Neuronal stem cell (in vitro differentiated cells): ENCODE results near the gene LSM14B.

ENCODE experiments used
- DNase-seq: peaks from one replicate; pipeline ENCODE4 v3.0.0-alpha.2; 2013; ENCODE audit warnings: low spot score
- H2AFZ ChIP-seq: one replicate; pipeline ENCODE4 v1.6.1; 2013; ENCODE audit warnings: mild to moderate bottlenecking, low read length, inconsistent platforms
- H2AK5ac ChIP-seq: 2 replicates; pipeline ENCODE4 v1.6.1; 2013; ENCODE audit warnings: low read depth, mild to moderate bottlenecking, inconsistent platforms, low read length, moderate library complexity, mixed read lengths
- H2BK120ac ChIP-seq: 2 replicates; pipeline ENCODE4 v1.6.1; 2013; ENCODE audit warnings: low read depth, mild to moderate bottlenecking, inconsistent platforms, low read length, moderate library complexity, mixed read lengths
- H2BK12ac ChIP-seq: one replicate; pipeline ENCODE4 v1.6.1; 2013; ENCODE audit warnings: low read length, inconsistent platforms
- H2BK15ac ChIP-seq: 2 replicates; pipeline ENCODE4 v1.6.1; 2013; ENCODE audit warnings: mild to moderate bottlenecking, low read length, inconsistent platforms, mixed read lengths
- H2BK5ac ChIP-seq: one replicate; pipeline ENCODE4 v1.6.1; 2013; ENCODE audit warnings: inconsistent platforms, mild to moderate bottlenecking, low read length, moderate library complexity
- H3K14ac ChIP-seq: one replicate; pipeline ENCODE4 v1.6.1; 2013; ENCODE audit warnings: low read length, inconsistent platforms
- H3K18ac ChIP-seq: 2 replicates; pipeline ENCODE4 v1.6.1; 2013; ENCODE audit warnings: low read length, inconsistent platforms
- H3K23ac ChIP-seq: 2 replicates; pipeline ENCODE4 v1.6.1; 2013; ENCODE audit warnings: low read depth, mild to moderate bottlenecking, mixed read lengths, low read length, inconsistent platforms; ENCODE audit not compliant: poor library complexity
- H3K27ac ChIP-seq: replicated peaks from 3 replicates; pipeline ENCODE4 v1.5.1; 2013; ENCODE audit warnings: low read length, inconsistent platforms
- H3K27me3 ChIP-seq, 3 experiments: 2 replicates each; pipeline ENCODE4 v1.6.1; 2013; ENCODE audit warnings: low read length in 3 of 3, mild to moderate bottlenecking in 2 of 3, inconsistent platforms in 1 of 3, low read depth in 1 of 3, mixed read lengths in 1 of 3, moderate library complexity in 1 of 3; ENCODE audit not compliant: control insufficient read depth in 3 of 3, insufficient read depth in 3 of 3
- H3K36me3 ChIP-seq, 2 donors: replicated peaks in 1 of 2; 2 replicates each; pipeline ENCODE4 v1.6.1; 2013; ENCODE audit warnings: low read length in 2 of 2; ENCODE audit not compliant: control insufficient read depth in 2 of 2, insufficient read depth in 2 of 2
- H3K4ac ChIP-seq: 2 replicates; pipeline ENCODE4 v1.6.1; 2013; ENCODE audit warnings: inconsistent platforms, mild to moderate bottlenecking, low read length, moderate library complexity
- H3K4me1 ChIP-seq, 2 donors: 1 replicate in 1 of 2; 2 replicates in 1 of 2; pipeline ENCODE4 v1.6.1; 2013; ENCODE audit warnings: low read length in 2 of 2, low read depth in 1 of 2; ENCODE audit not compliant: control insufficient read depth in 2 of 2, insufficient read depth in 1 of 2
- H3K4me2 ChIP-seq: one replicate; pipeline ENCODE4 v1.6.1; 2013; ENCODE audit warnings: mild to moderate bottlenecking, low read length, inconsistent platforms; ENCODE audit not compliant: insufficient read depth, poor library complexity, severe bottlenecking
- H3K4me3 ChIP-seq, 2 donors: 2 replicates each; pipeline ENCODE4 v1.5.1; 2013; ENCODE audit warnings: low read length in 2 of 2, mild to moderate bottlenecking in 2 of 2, inconsistent platforms in 1 of 2, moderate library complexity in 1 of 2
- H3K79me1 ChIP-seq: one replicate; pipeline ENCODE4 v1.6.1; 2013; ENCODE audit warnings: low read depth, mild to moderate bottlenecking, inconsistent platforms, low read length, moderate library complexity
- H3K9ac ChIP-seq: one replicate; pipeline ENCODE4 v1.6.1; 2013; ENCODE audit warnings: mild to moderate bottlenecking, low read depth, low read length, inconsistent platforms; ENCODE audit not compliant: poor library complexity
- H3K9me3 ChIP-seq, 2 donors: replicated peaks in 1 of 2; 2 replicates each; pipeline versions ENCODE3 to v1.6.1; 2013; ENCODE audit warnings: low read length in 2 of 2, mild to moderate bottlenecking in 2 of 2, inconsistent platforms in 1 of 2, low read depth in 1 of 2, mixed read lengths in 1 of 2, moderate library complexity in 1 of 2; ENCODE audit not compliant: control insufficient read depth in 2 of 2, insufficient read depth in 1 of 2
- H4K8ac ChIP-seq: one replicate; pipeline ENCODE4 v1.6.1; 2013; ENCODE audit warnings: low read depth, mild to moderate bottlenecking, inconsistent platforms, low read length, moderate library complexity
- H4K91ac ChIP-seq: one replicate; pipeline ENCODE4 v1.6.1; 2013; ENCODE audit warnings: low read length, low read depth, mild to moderate bottlenecking, inconsistent platforms; ENCODE audit not compliant: poor library complexity
- WGBS, 2 donors: extraction: QIAGEN DNeasy Blood & Tissue Kit; methylation state at CpG; one replicate each; pipeline ENCODE4 v1.1.7; 2013; ENCODE audit warnings: missing lambda C conversion rate in 2 of 2, mixed read lengths in 1 of 2; ENCODE audit not compliant: insufficient read length in 2 of 2, insufficient replicate concordance in 1 of 2; ENCODE audit errors: extremely low coverage in 2 of 2; 5-methylcytosine and 5-hydroxymethylcytosine counted together

Gene LSM14B

DNA sequence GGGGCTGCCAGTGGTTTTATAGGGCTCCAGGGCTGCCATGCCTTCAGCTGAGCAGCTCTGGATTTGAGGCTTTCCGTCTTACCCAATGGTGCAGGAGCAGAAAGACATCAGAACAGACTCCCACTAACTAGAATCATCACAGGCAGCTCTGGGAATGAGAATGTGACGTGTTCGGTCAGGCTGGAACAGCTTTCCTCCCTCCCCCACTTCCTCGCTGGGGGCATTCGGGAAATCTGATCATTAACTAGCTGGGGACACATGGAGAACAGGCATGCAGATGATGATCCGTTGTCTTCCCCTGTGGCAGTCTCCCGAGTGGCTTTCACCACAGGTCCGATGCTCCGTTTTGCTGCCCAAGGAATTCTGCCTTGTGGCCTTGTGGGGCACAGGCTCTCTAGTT lies 55.0 kb downstream of the LSM14B start:
- Histone ChIP-seq H3K23ac (no peak overlapping the region), H3K9ac (no peak overlapping the region), H2BK12ac (no peak overlapping the region), H2BK15ac (no peak overlapping the region), H3K79me1 (peaks cover 3% of the 10 kb centered on the region), H2BK5ac (no peak overlapping the region), H3K27ac (no peak overlapping the region), H4K91ac (no peak overlapping the region), H3K4me3 (no peak overlapping the region), H3K27me3 (no peaks in the 10 kb centered on the region), H3K4ac (no peak overlapping the region), H3K18ac (no peak overlapping the region), H3K36me3 (peaks cover 30 to 87% of the 10 kb centered on the region in 2 donors), H2BK120ac (no peak overlapping the region), H2AFZ (no peak overlapping the region), H3K14ac (no peak overlapping the region), H3K4me1 (peaks cover 0 to 3% of the 10 kb centered on the region in 2 donors), H2AK5ac (no peak overlapping the region), H3K4me2 (no peak overlapping the region), H3K9me3 (no peaks in the 10 kb centered on the region), H4K8ac (no peak overlapping the region)
- WGBS, 2 donors: no CpG with 5 or more reads among the region's 9 CpGs
- no peak for DNase-seq

DNA sequence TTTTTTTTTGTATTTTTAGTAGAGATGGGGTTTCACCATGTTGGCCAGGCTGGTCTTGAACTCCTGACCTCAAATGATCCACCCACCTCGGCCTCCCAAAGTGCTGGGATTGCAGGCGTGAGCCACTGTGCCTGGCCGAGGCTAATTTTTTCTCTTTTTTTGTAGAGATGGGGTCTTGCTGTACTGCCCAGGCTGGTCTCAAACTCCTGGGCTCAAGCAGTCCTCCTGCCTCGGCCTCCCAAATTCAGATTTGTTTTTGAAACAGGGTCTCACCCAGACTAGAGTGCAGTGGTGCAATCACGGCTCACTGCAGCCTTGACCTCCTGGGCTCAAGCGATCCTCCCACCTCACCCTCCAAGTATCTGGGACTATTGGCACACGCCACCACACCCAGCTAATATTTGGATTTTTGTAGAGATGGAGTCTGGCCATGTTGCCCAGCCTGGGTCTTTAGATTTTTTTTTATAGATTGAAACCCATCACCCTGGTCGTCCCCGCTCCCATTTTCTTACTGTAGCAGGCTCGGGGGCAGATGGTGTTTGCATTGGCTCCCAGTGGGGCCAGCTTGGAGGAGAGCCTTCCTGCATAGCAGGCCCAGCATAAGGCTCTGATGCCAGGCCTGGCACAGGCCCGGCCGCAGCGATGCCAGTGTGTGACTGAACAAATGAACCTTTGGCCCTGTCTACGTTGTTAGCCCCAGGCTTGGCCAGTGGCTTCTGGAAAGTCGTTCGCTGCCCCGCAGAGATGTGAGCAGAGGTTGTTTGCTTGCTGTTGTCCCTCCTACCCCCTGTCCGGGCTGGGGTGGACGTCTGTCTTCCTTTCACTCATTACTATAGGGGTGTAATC lies 56.3 kb downstream of the LSM14B start:
- H3K4me1 ChIP-seq: peaks cover 2 to 4% of the 10 kb centered on the region in 2 donors
- H4K91ac ChIP-seq: no peak overlapping the region
- H2AFZ ChIP-seq: no peak overlapping the region
- no peak overlapping the region for H2BK15ac ChIP-seq
- no peak overlapping the region for H3K4ac ChIP-seq
- H3K18ac ChIP-seq: no peak overlapping the region
- no peak overlapping the region for H2AK5ac ChIP-seq
- no peak overlapping the region for H3K14ac ChIP-seq
- no peak overlapping the region for H3K27ac ChIP-seq
- H2BK12ac ChIP-seq: no peak overlapping the region
- H2BK5ac ChIP-seq: peak overlapping the region; percentile 87
- H3K23ac ChIP-seq: no peak overlapping the region
- no peak overlapping the region for H3K4me3 ChIP-seq
- no peak overlapping the region for H4K8ac ChIP-seq
- peaks cover 28 to 76% of the 10 kb centered on the region in 2 donors for H3K36me3 ChIP-seq
- H2BK120ac ChIP-seq: no peak overlapping the region
- no peak for DNase-seq
- WGBS, 2 donors: no CpG with 5 or more reads among the region's 19 CpGs
- no peak overlapping the region for H3K9ac ChIP-seq
- no peak overlapping the region for H3K4me2 ChIP-seq
- no peaks in the 10 kb centered on the region for H3K9me3 ChIP-seq
- H3K27me3 ChIP-seq: no peaks in the 10 kb centered on the region
- peaks cover 6% of the 10 kb centered on the region for H3K79me1 ChIP-seq

DNA sequence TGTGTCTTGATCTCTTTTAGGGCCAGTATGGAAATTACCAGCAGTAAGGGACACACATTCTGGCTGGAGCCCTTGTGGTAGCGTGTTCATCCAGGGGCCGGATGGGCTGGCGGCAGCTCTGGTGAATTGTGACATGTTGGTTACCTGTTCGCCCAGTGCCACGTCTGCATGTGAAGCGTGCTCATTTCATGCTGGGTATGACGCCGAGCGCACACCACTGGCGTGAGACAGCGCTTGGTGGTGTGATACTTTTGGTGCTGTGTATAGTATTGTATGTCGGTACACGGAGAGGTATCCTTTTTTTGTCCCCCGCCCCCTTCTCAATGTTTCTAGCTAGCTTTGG lies 56.9 kb downstream of the LSM14B start:
- H2AK5ac ChIP-seq: no peak overlapping the region
- H3K9me3 ChIP-seq: no peaks in the 10 kb centered on the region
- H3K79me1 ChIP-seq: peaks cover 6% of the 10 kb centered on the region
- H2BK12ac ChIP-seq: no peak overlapping the region
- H2AFZ ChIP-seq: no peak overlapping the region
- H3K14ac ChIP-seq: no peak overlapping the region
- H3K9ac ChIP-seq: peak overlapping the region; percentile 21
- no peak overlapping the region for H3K4me3 ChIP-seq
- no peaks in the 10 kb centered on the region for H3K27me3 ChIP-seq
- H3K23ac ChIP-seq: no peak overlapping the region
- no CpG with 5 or more reads among the region's 14 CpGs for WGBS, 2 donors
- H3K4ac ChIP-seq: no peak overlapping the region
- H3K27ac ChIP-seq: no peak overlapping the region
- no peak overlapping the region for H2BK15ac ChIP-seq
- H3K4me1 ChIP-seq: peaks cover 3 to 8% of the 10 kb centered on the region in 2 donors
- H2BK120ac ChIP-seq: no peak overlapping the region
- no peak overlapping the region for H4K91ac ChIP-seq
- peak overlapping the region; percentile 87 for H2BK5ac ChIP-seq
- peak overlapping the region; percentile 0 for H4K8ac ChIP-seq
- DNase-seq: no peak
- H3K4me2 ChIP-seq: no peak overlapping the region
- H3K36me3 ChIP-seq: peaks cover 26 to 71% of the 10 kb centered on the region in 2 donors
- no peak overlapping the region for H3K18ac ChIP-seq

DNA sequence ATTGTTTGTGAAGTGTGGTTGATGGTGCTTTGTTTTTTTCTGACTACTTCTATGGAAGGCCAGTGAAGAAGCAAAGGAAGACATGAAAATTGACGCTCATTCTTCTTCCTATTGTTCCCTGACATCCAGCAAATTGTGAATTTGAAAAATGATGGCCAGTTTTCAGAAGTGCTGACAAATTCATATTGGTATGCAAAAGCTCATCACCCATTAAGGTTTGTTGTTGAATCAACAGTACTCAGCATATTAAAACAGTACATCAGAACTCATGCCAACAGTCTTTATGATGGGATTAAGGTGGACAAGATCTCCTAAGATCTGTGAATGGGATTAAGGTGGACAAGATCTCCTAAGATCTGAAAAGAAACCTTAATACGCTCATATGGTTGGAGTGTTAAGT lies 59.5 kb downstream of the LSM14B start:
- Histone ChIP-seq H3K9me3 (no peaks in the 10 kb centered on the region), H3K4me2 (no peak overlapping the region), H2AFZ (no peak overlapping the region), H3K23ac (no peak overlapping the region), H2BK15ac (no peak overlapping the region), H3K4me1 (peaks cover 3 to 8% of the 10 kb centered on the region in 2 donors), H2BK120ac (no peak overlapping the region), H3K4ac (no peak overlapping the region), H3K9ac (no peak overlapping the region), H3K36me3 (peaks cover 14 to 45% of the 10 kb centered on the region in 2 donors), H3K79me1 (peaks cover 3% of the 10 kb centered on the region), H4K8ac (no peak overlapping the region), H4K91ac (no peak overlapping the region), H3K27me3 (no peaks in the 10 kb centered on the region), H3K27ac (no peak overlapping the region), H3K18ac (no peak overlapping the region), H2BK5ac (no peak overlapping the region), H3K4me3 (peak overlapping the region in 1 of 2 donors; percentile 100), H2BK12ac (no peak overlapping the region), H2AK5ac (no peak overlapping the region), H3K14ac (no peak overlapping the region)
- no peak for DNase-seq
- whole genome bisulfite sequencing, 2 donors: no CpG with 5 or more reads among the region's 2 CpGs
